GM13977 (cell line): ENCODE measurements around the gene MAL.

ENCODE experiments used
- DNase-seq: peaks from one replicate; pipeline ENCODE4 v3.0.0; 2012; ENCODE audit warnings: low spot score
- in situ Hi-C: fragments of 300-500 bp; cut with MboI; formaldehyde crosslinking; loops from one replicate; pipeline ENCODE4 v1.12.0; 2022; ENCODE audit warnings: low sequenced_read_pairs, low pct_unique_long_range_greater_than_20kb, mixed read lengths, inconsistent platforms; ENCODE audit not compliant: unreplicated experiment
- TF ChIP-seq, protein P1 (sequence below): IDR thresholded peaks from 2 replicates; pipeline ENCODE4 v1.5.1; 2012; ENCODE audit warnings: mild to moderate bottlenecking, control low read depth; ENCODE audit not compliant: insufficient read depth; ENCODE audit errors: extremely low read depth, missing control alignments

The MAL gene

DNA sequence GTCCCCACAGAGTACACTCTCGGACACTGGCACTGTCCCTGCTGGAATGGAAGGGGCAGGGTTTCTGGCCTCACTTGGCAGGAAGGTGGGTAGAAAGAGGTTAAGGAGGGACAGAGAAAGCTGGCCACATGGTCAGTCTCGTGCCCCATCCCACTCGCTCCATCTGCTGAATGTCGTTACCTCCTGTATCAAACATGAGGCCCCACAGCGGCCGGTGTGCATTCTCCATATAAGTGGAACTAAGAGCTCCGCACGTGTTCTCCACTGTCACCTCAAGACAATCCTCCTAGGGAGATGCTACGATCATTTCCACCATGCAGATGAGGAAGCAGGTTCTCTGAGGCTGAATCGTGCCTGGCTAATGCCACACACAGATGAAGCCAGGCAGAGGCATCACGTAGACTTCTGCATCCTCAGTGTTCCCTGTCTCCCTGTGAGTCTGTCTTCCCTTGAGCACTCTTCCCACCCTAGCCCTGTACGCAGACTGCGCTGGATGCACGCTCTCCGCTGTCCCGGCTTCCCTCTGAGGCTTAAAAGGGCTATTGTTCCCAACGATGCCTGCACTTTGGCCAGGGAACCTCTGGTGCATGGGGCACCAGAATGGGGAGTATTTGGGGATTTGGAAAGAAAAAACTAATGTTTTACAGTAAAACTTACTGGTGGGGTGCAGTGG lies 35.1 kb downstream of the MAL start:
- DNase-seq = no peak
- TF ChIP-seq, protein P1, sequence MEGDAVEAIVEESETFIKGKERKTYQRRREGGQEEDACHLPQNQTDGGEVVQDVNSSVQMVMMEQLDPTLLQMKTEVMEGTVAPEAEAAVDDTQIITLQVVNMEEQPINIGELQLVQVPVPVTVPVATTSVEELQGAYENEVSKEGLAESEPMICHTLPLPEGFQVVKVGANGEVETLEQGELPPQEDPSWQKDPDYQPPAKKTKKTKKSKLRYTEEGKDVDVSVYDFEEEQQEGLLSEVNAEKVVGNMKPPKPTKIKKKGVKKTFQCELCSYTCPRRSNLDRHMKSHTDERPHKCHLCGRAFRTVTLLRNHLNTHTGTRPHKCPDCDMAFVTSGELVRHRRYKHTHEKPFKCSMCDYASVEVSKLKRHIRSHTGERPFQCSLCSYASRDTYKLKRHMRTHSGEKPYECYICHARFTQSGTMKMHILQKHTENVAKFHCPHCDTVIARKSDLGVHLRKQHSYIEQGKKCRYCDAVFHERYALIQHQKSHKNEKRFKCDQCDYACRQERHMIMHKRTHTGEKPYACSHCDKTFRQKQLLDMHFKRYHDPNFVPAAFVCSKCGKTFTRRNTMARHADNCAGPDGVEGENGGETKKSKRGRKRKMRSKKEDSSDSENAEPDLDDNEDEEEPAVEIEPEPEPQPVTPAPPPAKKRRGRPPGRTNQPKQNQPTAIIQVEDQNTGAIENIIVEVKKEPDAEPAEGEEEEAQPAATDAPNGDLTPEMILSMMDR = no peak
- in situ Hi-C loops = no loop called here

DNA sequence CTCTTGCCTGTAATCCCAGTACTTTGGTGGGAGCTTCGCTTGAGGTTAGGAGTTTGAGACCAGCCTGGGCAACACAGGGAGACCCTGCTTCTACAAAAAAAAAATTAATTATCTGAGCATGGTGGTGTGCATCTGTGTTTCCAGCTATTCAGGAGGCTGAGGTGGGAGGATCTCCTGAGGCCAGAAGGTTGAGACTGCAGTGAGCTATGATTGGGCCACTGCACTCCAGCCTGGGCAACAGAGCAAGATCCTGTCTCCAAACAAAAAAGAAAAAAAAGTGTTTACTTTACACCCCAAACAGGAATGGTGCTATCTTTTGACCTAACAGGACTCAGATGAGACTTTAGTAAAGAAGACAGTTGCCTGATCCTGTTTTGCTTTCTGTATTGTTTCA lies 35.6 kb downstream of the MAL start:
- TF ChIP-seq, protein P1 = no peak
- in situ Hi-C loops = no loop called here
- no peak for DNase-seq

DNA sequence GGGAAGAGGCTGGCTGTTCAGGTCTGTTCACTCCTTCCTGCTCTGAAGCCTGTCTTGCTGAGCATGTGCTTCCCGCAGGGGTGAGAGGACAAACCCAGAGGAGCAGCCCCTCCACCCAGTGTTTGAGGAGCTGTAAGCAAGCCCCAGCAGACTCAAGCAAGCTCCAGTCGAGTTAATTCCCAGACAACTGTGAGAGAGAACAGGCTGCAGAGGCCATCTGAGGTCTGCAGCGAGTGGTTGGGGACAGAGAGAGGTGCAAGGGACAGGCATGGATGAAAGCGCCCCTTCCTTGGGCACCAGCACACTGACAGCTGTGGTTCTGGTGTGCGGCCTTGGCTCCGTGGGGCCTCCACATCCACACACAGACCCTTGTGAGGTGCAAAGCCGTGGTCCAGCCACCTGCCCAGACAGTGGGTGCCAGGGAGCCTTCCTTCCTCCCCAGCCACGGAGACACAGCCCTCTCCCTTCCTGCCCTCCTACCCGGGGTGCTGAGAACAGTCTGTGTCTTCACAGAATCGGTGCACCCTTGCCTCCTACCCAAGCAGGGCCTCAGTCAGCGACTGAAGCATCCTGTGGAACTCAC lies 36.2 kb downstream of the MAL start:
- TF ChIP-seq, protein P1 = no peak
- in situ Hi-C loops = no loop called here
- no peak for DNase-seq

DNA sequence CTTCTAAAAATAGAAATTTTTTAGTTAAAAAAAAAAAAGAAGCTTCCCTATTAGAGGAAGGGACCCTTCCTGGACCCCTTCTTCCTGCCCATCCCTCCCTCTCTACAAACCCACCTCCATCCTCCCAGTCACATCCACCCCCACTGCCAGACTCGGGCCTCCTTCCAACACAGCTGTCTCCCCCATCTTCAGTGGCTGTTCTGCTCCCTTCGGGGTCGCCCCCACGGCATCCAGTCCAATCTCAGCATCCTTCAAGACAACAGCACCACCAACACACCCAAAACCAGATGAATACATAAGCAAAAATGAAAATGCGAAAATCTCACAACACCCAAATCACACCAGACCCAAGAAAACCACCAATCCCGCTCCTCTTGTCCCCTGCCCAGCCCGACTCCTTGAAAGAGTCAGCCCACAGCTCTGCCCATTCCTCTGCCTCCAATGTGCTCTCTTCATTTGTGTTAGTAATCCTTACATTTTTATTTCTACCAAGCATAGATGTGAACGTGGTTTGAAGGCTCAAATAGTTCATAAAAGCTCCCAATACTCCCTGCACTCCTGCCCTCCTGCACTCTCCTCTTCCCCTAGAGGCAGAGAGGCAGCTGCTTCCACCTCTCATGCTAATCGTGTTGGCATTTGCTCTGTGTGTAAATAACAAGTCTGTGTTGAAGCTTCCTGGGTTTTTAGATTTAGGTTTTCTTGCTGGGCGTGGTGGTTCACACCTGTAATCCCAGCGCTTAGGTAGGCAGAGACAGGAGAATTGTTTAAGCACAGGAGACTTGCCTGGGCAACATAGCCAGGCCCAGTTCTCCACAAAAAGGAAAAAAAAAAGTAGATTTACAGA lies 37.0 kb downstream of the MAL start:
- in situ Hi-C loops = no loop called here
- peak; percentile 24 for DNase-seq
- TF ChIP-seq, protein P1 = no peak

DNA sequence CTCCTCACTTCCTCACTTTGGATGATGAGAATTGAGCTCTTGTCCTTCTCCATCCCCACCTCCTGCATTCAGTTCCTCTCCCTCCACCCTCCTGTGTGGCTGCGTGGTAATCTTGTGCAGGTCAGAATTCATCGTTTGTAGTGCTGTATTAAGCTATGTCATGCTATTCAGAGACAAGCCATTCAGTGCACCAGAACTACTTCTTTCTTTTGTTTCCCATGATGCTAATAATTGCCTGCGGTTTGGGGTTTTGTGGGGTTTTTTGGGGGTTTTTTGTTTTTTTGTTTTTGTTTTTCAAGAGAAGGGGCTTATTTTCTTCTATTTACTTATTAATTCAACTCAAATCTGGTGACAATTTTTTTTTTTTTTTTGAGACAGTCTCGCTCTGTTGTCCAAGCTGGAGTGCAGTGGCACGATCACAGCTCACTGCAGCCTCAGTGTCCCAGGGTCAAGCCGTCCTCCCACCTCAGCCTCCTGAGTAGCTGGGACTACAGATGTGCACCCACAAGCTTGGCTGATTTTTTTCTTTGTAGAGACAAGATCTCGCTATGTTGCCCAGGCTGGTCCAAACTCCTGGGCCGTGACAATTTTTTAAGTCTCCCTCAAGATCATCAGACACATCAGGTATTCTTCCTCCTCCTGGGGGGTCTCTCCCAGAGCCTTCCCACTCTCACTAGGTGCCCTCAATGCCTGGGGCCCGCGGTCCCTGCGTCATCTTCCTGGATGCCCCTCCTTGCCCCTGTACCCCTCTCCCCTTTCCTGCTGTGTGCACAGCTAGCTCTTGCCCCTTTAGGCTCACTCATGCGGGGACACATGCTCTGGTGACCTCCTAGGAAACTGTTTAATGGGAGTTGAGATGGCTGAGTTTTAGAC lies 37.8 kb downstream of the MAL start:
- DNase-seq = peak; percentile 76
- in situ Hi-C loops = no loop called here

More for the DNA sequence above, 37.8 kb downstream of the MAL start:
- TF ChIP-seq, protein P1 = no peak
